ENCODE measurements around the gene PRIM1. TPM values are rescaled to one million over a fixed set of nuclear protein-coding genes. Genes with fewer than 3 reads are reported as not detected.

Gene PRIM1
- total RNA-seq, 1 experiment from 2014 or later, result 50.7 TPM

DNA sequence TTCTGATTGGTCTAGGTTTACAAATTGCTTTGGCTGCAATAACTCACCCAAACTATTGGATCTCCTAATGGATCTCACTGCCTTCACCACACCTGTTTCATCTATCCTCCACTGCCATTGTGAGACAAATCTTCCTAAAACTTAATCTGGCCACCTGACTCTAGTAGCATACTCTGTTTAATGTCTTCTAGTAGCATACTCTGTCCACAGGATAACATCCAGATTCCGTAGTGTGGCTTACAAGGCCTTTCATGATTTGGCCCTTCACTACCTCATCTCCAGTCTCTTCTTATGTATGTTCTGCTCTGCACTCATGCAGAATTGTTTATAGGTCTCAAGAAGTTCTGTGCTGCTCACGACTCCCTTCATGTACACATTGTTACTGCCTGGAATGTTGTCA lies 21.0 kb upstream of the PRIM1 start:
- no CpG with 5 or more reads among the region's 2 CpGs for WGBS (ENCODE audit: extremely low coverage, insufficient read length, low lambda C conversion rate)
- no peak overlapping the region for H2AK5ac ChIP-seq (ENCODE audit: insufficient read length, low read length)
- H4K91ac ChIP-seq (ENCODE audit: insufficient read length, low read depth, low read length), result no peak overlapping the region
- no peak overlapping the region for H3K56ac ChIP-seq (ENCODE audit: insufficient read length, low read depth, low read length)
- H3K18ac ChIP-seq (ENCODE audit: insufficient read length, low read depth, low read length), result no peak overlapping the region
- no peak for DNase-seq
- no peak overlapping the region for H2BK5ac ChIP-seq (ENCODE audit: insufficient read length, low read length)
- H4K20me1 ChIP-seq (ENCODE audit: control insufficient read depth, insufficient read depth, insufficient read length), result no peaks in the 10 kb centered on the region
- no peak overlapping the region for H2BK120ac ChIP-seq (ENCODE audit: low read depth, low read length, poor library complexity, severe bottlenecking)
- H4K5ac ChIP-seq (ENCODE audit: insufficient read length, low read depth, low read length), result no peak overlapping the region
- no peak overlapping the region for H3K27ac ChIP-seq (ENCODE audit: insufficient read length, low read depth, low read length)
- no peaks in the 10 kb centered on the region; the same call in none of the 2 replicates for H3K27me3 Mint-ChIP-seq (ENCODE audit: low read depth)
- peaks cover 4% of the 10 kb centered on the region; the same call in 1 of the 2 replicates for H3K4me1 ChIP-seq (ENCODE audit: insufficient read depth, low read length)
- H3K9me3 ChIP-seq (ENCODE audit: control insufficient read depth, low read depth, low read length), result no peaks in the 10 kb centered on the region
- H3K9ac ChIP-seq (ENCODE audit: extremely low read depth, insufficient read length, low read length), result no peak overlapping the region
- no peaks in the 10 kb centered on the region for H3K79me2 ChIP-seq (ENCODE audit: insufficient read depth, low read length)
- peaks cover 9 to 11% of the 10 kb centered on the region in 2 experiments for H3K4me1 Mint-ChIP-seq
- H3K27ac Mint-ChIP-seq, result no peak overlapping the region
- peaks cover 10 to 14% of the 10 kb centered on the region in 2 experiments for H3K9me3 Mint-ChIP-seq
- H3K4me3 Mint-ChIP-seq, result no peak overlapping the region
- no peaks in the 10 kb centered on the region for H3K79me1 ChIP-seq (ENCODE audit: insufficient read depth, low read depth, low read length, poor library complexity, severe bottlenecking)
- no peaks in the 10 kb centered on the region for H3K27me3 ChIP-seq (ENCODE audit: insufficient read depth, low read length)
- H2BK12ac ChIP-seq (ENCODE audit: insufficient read length, low read depth, low read length), result no peak overlapping the region
- no peak overlapping the region for H3T11ph ChIP-seq (ENCODE audit: low read length)
- no peak overlapping the region for H3K4me2 ChIP-seq (ENCODE audit: insufficient read depth, insufficient read length, low read length)
- H3K14ac ChIP-seq (ENCODE audit: insufficient read depth, low read length), result no peak overlapping the region
- H3K23ac ChIP-seq (ENCODE audit: insufficient read length, low read depth, low read length), result no peak overlapping the region
- peaks cover 8 to 15% (median 9%) of the 10 kb centered on the region in 3 experiments; a peak in 6 of 7 replicates for H3K36me3 Mint-ChIP-seq (ENCODE audit: insufficient read depth in 1 of 3, low read depth in 3 of 3)
- H2BK15ac ChIP-seq (ENCODE audit: low read depth, low read length), result no peak overlapping the region
- H3K23me2 ChIP-seq (ENCODE audit: insufficient read length, low read depth, low read length, poor library complexity, severe bottlenecking), result no peaks in the 10 kb centered on the region
- TF ChIP-seq CTCF (conservative IDR thresholded peaks at IDR 0.05), result no peak
- H4K8ac ChIP-seq (replicated peaks; ENCODE audit: insufficient read length, low read depth, low read length), result no peak overlapping the region
- no peak overlapping the region for H2AFZ ChIP-seq (ENCODE audit: low read length)
- no peak overlapping the region for H2BK20ac ChIP-seq (ENCODE audit: low read depth, low read length, poor library complexity, severe bottlenecking)
- no peak overlapping the region for H3K4ac ChIP-seq (ENCODE audit: low read depth, low read length)
